Stomach smooth muscle (tissue), 2 donors: Measurements from ENCODE around the gene BTN1A1.

Experiments used
- H3K27ac ChIP-seq: one replicate; pipeline ENCODE4 v1.7.0; 2013; ENCODE audit warnings: mild to moderate bottlenecking, low read length, inconsistent platforms
- H3K27me3 ChIP-seq, 2 donors: one replicate each; pipeline ENCODE4 v1.7.0; 2013; ENCODE audit warnings: low read length in 2 of 2; ENCODE audit not compliant: insufficient read depth in 2 of 2, control insufficient read depth in 1 of 2
- H3K36me3 ChIP-seq, 2 donors: one replicate each; pipeline ENCODE4 v1.7.0; 2013; ENCODE audit warnings: low read length in 2 of 2; ENCODE audit not compliant: control insufficient read depth in 2 of 2, insufficient read depth in 2 of 2
- H3K4me1 ChIP-seq: one replicate; pipeline ENCODE4 v1.7.0; 2013; ENCODE audit warnings: low read length; ENCODE audit not compliant: control insufficient read depth, insufficient read depth
- H3K4me3 ChIP-seq, 2 donors: one replicate each; pipeline ENCODE4 v1.7.0; 2013; ENCODE audit warnings: low read length in 2 of 2
- H3K9ac ChIP-seq, 2 donors: one replicate each; pipeline ENCODE4 v1.7.0; 2013; ENCODE audit warnings: low read length in 2 of 2, mild to moderate bottlenecking in 1 of 2
- H3K9me3 ChIP-seq, 2 donors: one replicate each; pipeline ENCODE4 v1.7.0; 2013; ENCODE audit warnings: low read length in 2 of 2; ENCODE audit not compliant: control insufficient read depth in 2 of 2
- donor health status: healthy.
- donor health status: Pancreatic carcinoma.

The BTN1A1 gene

DNA sequence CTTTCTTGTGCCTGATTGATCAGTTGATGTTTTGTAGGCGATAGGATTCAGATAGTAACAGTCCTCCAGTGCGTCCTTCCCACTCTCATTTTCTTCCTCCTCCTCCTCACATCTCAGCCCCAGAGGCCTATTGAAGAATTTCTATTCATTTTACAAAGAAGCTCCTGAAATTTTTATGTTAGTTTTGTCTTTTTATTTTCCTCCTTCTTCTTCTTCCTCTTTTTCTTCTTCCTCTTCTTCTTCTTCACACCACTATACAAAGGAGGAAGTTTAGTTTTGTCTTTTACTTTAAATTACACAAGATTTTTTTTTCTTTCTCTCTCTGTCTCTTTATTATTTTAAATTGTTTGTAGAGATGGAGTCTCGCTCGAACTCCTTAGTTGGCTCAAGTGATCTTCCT is 23.2 kb upstream of the BTN1A1 start:
- Histone ChIP-seq H3K4me1 (peaks cover 10% of the 10 kb centered on the region), H3K9me3 (no peaks in the 10 kb centered on the region), H3K4me3 (no peak overlapping the region), H3K9ac (no peak overlapping the region), H3K27ac (no peak overlapping the region), H3K36me3 (no peaks in the 10 kb centered on the region), H3K27me3 (no peaks in the 10 kb centered on the region)

DNA sequence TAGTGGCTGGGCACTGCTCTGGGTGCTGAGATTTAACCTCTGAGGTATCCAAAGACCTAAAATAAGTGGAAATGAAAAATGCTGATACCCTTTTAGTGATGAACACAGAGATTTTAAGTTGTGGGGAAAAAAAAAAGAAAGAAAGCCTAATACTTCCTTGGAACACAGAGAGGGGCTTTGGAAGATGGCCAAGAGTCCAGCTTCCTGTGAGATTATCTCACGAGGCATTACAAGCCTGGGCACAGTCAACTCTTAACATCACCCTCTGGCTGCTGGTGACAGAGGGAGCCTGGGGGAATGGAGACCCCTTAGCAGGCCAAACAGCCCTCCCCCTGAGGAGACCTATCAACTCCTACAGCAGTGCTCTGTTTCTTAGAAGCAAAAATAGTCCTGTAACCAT is 22.7 kb upstream of the BTN1A1 start:
- Histone ChIP-seq H3K4me1 (peaks cover 10% of the 10 kb centered on the region), H3K36me3 (no peaks in the 10 kb centered on the region), H3K4me3 (no peak overlapping the region), H3K27ac (no peak overlapping the region), H3K9ac (no peak overlapping the region), H3K27me3 (no peaks in the 10 kb centered on the region), H3K9me3 (no peaks in the 10 kb centered on the region)

DNA sequence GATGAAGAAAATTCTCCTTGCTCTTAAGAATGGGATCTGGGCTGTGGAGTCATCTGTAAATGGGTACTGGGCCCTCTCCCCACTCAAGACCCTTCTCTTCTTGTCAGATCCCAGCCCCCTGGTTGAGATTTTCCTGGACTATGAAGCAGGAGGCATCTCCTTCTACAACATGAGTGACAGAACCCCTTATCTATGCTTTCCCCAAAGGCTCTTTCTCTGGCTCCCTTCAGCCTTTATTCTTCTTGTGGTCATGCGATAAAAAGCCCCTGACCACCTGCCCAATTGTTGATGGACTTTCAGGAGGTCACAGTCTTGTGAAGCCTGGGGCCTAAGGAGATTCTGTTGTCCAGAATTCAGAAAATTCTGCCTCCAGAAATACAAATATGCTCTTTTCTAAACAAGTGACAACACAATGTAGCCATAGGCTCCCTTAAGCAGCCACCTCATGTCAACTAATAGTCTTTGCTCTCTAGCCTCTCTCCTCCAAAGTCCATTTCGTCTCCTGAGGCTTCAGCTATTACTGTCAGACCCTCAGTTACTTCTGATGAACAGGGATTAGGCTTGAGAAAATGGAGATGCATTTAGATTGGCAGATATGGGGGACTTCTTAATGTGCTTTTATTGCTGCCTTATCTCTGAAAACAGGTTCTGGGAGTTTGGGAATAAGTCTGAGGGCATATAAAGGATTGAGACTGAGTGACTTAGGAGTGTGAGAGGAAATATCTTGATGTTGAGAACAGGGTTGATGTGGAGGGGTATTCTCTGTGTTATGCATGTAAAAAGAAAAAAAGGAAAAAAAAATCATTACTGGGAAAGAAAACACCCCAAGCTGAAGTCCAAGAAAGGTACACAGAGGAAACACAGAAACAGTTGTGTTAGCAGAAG is 21.8 kb upstream of the BTN1A1 start:
- no peaks in the 10 kb centered on the region for H3K36me3 ChIP-seq
- H3K27ac ChIP-seq, result no peak overlapping the region
- H3K9me3 ChIP-seq, result no peaks in the 10 kb centered on the region
- no peak overlapping the region for H3K4me3 ChIP-seq
- no peaks in the 10 kb centered on the region for H3K27me3 ChIP-seq
- no peak overlapping the region for H3K9ac ChIP-seq
- H3K4me1 ChIP-seq, result peaks cover 10% of the 10 kb centered on the region

DNA sequence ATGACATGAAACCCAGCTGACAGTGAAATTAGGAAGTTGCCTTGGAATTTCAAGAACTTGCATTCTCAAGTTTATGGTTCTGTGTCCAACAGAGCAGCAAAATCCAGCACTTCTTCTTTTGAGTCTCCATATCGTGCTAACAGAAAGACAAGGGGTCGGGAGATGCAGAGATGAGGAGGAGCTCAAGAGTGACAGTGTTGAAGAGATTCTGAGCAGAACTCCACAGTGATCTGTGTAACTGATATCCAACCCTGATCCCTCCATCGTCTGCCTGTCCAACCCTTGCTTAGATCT is 21.2 kb upstream of the BTN1A1 start:
- peaks cover 10% of the 10 kb centered on the region for H3K4me1 ChIP-seq
- no peaks in the 10 kb centered on the region for H3K9me3 ChIP-seq
- no peaks in the 10 kb centered on the region for H3K27me3 ChIP-seq
- no peaks in the 10 kb centered on the region for H3K36me3 ChIP-seq
- H3K27ac ChIP-seq, result no peak overlapping the region
- H3K9ac ChIP-seq, result no peak overlapping the region
- no peak overlapping the region for H3K4me3 ChIP-seq

DNA sequence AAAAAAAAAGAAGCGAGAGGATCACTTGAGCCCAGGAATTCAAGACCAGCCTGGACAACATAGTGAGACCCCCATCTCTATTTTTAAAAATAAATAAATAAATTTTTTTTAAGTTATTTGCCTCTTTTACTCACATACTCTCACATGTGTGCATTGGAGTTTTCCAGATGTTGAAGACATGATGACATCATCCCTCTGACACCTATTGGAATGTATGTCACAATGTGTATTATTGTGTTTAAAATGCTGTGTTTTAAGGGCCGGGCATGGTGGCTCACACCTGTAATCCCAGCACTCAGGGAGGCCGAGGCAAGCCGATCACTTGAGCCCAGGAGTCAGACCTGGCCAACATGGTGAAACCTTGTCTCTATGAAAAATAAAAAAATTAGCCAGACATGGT is 17.8 kb upstream of the BTN1A1 start:
- Histone ChIP-seq H3K4me3 (no peak overlapping the region), H3K9me3 (no peaks in the 10 kb centered on the region), H3K36me3 (no peaks in the 10 kb centered on the region), H3K9ac (no peak overlapping the region), H3K4me1 (no peaks in the 10 kb centered on the region), H3K27me3 (no peaks in the 10 kb centered on the region), H3K27ac (no peak overlapping the region)

DNA sequence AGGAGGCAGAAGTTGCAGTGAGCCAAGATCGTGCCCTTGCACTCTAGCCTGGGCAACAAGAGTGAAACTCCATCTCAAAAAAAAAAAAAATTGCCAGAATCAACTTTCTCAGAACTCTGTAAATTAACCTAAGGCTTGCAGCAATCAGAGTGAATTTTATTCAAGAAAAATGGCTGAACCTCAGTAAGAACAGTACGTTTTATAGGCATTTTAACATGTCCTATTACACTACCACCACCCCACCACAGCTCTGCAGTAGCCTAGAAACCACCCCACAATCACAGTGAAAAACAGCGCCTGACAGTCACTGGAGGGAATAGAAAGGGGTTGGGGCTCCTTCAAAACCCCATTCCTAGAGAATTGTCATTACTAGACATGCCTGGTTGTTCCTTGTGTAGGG is 16.4 kb upstream of the BTN1A1 start:
- Histone ChIP-seq H3K36me3 (no peaks in the 10 kb centered on the region), H3K9ac (no peak overlapping the region), H3K4me1 (no peaks in the 10 kb centered on the region), H3K27ac (no peak overlapping the region), H3K27me3 (no peaks in the 10 kb centered on the region), H3K4me3 (no peak overlapping the region), H3K9me3 (peaks cover 4% of the 10 kb centered on the region in 2 donors)

DNA sequence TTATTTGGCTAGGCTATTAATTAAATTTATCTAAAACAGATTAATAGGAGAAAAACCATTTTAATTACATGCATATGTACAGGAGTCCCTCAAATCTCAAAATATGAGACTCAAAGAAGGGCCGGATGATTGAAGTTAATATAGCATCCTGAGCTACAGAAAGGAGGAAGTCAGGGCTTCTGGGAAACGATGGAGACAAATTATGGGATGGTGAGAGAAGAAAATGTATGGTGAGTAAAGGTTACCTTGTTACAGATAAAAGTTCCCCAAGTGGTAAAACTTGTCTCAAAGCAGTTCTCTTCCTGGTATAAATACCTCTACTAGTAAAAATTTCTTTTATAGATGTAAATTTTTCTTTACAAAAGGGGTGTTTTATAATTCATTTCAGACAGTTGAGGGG is 15.9 kb upstream of the BTN1A1 start:
- Histone ChIP-seq H3K36me3 (no peaks in the 10 kb centered on the region), H3K27ac (no peak overlapping the region), H3K4me3 (no peak overlapping the region), H3K9me3 (peaks cover 4% of the 10 kb centered on the region in 2 donors), H3K4me1 (no peaks in the 10 kb centered on the region), H3K9ac (no peak overlapping the region), H3K27me3 (no peaks in the 10 kb centered on the region)

DNA sequence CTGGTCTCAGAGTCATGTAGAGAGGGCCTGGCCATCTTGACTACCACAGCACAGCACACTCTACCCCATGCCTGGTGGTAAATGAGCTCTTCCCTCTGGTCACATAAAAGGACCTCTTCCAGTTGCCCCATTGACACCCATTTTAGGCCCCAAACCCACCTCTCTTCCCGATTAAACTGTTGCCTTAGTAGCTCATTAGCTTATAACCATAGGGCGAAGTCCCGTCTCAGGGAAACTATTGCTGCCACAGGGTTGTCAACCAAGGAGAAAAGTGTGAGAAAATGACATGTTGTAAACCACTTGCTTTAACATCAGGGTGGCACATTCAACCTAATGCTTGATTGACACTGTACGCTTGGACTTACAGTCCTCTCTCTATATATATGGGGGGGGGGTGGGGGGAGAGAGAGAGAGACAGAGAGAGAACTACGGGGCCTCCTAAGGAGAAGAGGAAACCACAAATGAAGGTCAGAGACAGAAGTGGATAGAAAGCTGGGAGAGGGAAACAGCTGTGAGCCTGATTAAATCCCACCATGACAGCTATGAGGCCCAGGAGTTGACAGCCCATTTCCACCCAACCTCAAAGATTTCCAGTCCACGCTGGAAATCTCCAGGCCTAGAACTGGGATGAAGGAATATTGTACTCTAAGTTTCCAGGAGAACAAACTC is 14.9 kb upstream of the BTN1A1 start:
- Histone ChIP-seq H3K27ac (no peak overlapping the region), H3K9ac (no peak overlapping the region)

DNA sequence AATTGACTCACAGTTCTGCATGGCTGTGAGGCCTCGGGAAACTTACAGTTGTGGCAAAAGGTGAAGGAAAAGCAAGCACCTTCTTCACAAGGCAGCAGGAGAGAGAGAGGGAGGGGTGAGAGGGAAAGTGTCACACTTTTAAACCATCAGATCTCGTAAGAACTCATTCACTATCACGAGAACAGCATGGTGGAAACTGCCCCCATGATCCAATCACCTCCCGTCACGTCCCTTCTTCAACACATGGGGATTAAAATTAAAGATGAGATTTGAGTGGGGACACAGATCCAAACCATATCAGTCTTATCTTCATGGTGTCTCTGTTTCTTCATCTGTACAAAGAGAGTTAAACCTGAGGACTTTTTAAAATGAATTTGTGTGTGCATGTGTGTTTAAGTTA is 13.7 kb upstream of the BTN1A1 start:
- no peak overlapping the region for H3K9ac ChIP-seq
- H3K4me1 ChIP-seq, result no peaks in the 10 kb centered on the region
- H3K36me3 ChIP-seq, result no peaks in the 10 kb centered on the region
- no peaks in the 10 kb centered on the region for H3K27me3 ChIP-seq
- no peak overlapping the region for H3K4me3 ChIP-seq
- peaks cover 4% of the 10 kb centered on the region in 2 donors for H3K9me3 ChIP-seq
- no peak overlapping the region for H3K27ac ChIP-seq

More for the DNA sequence above, 14.9 kb upstream of the BTN1A1 start:
- Histone ChIP-seq H3K27me3 (no peaks in the 10 kb centered on the region), H3K4me1 (no peaks in the 10 kb centered on the region), H3K4me3 (no peak overlapping the region), H3K36me3 (no peaks in the 10 kb centered on the region), H3K9me3 (peaks cover 4% of the 10 kb centered on the region in 2 donors)

DNA sequence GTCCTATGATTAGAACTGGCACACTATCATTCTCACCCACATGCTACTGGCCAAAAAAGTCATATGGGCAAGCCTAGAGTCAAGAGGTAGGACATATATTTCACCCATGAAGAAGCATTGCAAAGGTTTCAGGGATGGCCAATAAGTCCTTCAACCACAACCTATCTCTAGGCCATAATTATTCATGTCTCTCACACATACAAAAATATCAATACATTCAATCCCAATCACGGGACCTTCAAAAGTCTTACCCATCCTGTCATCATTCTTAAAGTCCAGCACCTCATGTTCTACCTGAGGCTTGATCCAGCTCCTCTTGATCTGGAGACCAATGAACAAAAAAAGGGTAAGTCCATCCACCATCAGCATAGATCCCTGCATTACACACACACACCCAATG is 12.6 kb upstream of the BTN1A1 start:
- Histone ChIP-seq H3K4me3 (no peak overlapping the region), H3K27ac (no peak overlapping the region), H3K27me3 (no peaks in the 10 kb centered on the region), H3K4me1 (no peaks in the 10 kb centered on the region), H3K9me3 (peaks cover 4% of the 10 kb centered on the region in 2 donors), H3K9ac (no peak overlapping the region), H3K36me3 (no peaks in the 10 kb centered on the region)
